Dendritic cell treated with granulocyte-macrophage colony-stimulating factor and Interleukin-4, amounts not matched to agents 40 ng/mL and 50 ng/mL, for 4 days (primary cell): Measurements from ENCODE around the gene MUC5B.
"Not testable (repeated sequence)": the region's sequence is repeated elsewhere in the genome, so short reads cannot be mapped to it uniquely, and the experiment has no call there.

ENCODE experiments used
- H3K27ac Mint-ChIP-seq: one replicate; pipeline ENCODE4 v1.8.0; 2022; ENCODE audit warnings: mild to moderate bottlenecking, mixed read lengths
- H3K27me3 Mint-ChIP-seq: one replicate; pipeline ENCODE4 v1.8.0; 2022; ENCODE audit warnings: mild to moderate bottlenecking, mixed read lengths
- H3K36me3 Mint-ChIP-seq: one replicate; pipeline ENCODE4 v1.8.0; 2022; ENCODE audit warnings: low read depth, mixed read lengths
- H3K4me1 Mint-ChIP-seq: one replicate; pipeline ENCODE4 v1.8.0; 2022; ENCODE audit warnings: low read depth, mixed read lengths
- H3K4me3 Mint-ChIP-seq: one replicate; pipeline ENCODE4 v1.8.0; 2022; ENCODE audit warnings: mild to moderate bottlenecking, moderate library complexity, mixed read lengths
- H3K9me3 Mint-ChIP-seq: one replicate; pipeline ENCODE4 v1.8.0; 2022; ENCODE audit warnings: mixed read lengths
- intact Hi-C: fragments of 100-400 bp; cut with micrococcal nuclease; formaldehyde crosslinking; loops from one replicate; pipeline ENCODE4 v1.15.0; 2022

MUC5B gene

GRCh38 chr11:1235306-1235900, 12.5 kb downstream of the MUC5B start:
- intact Hi-C loops, result no loop called here

GRCh38 chr11:1235901-1236315, 13.0 kb downstream of the MUC5B start:
- intact Hi-C loops, result no loop called here
- no peaks in the 10 kb centered on the region for H3K9me3 Mint-ChIP-seq
- no peaks in the 10 kb centered on the region for H3K27me3 Mint-ChIP-seq
- no peak overlapping the region for H3K27ac Mint-ChIP-seq
- H3K4me1 Mint-ChIP-seq, result no peaks in the 10 kb centered on the region
- H3K4me3 Mint-ChIP-seq, result no peak overlapping the region
- no peaks in the 10 kb centered on the region for H3K36me3 Mint-ChIP-seq

More at GRCh38 chr11:1235306-1235900, 12.5 kb downstream of the MUC5B start:
- no peak overlapping the region for H3K4me3 Mint-ChIP-seq
- H3K9me3 Mint-ChIP-seq, result no peaks in the 10 kb centered on the region
- H3K27me3 Mint-ChIP-seq, result no peaks in the 10 kb centered on the region
- H3K27ac Mint-ChIP-seq, result no peak overlapping the region
- no peaks in the 10 kb centered on the region for H3K4me1 Mint-ChIP-seq
- no peaks in the 10 kb centered on the region for H3K36me3 Mint-ChIP-seq

GRCh38 chr11:1236316-1237127, 13.7 kb downstream of the MUC5B start:
- no peak overlapping the region for H3K27ac Mint-ChIP-seq
- no peaks in the 10 kb centered on the region for H3K36me3 Mint-ChIP-seq
- H3K4me1 Mint-ChIP-seq, result no peaks in the 10 kb centered on the region
- intact Hi-C loops, result no loop called here
- no peaks in the 10 kb centered on the region for H3K27me3 Mint-ChIP-seq
- H3K4me3 Mint-ChIP-seq, result no peak overlapping the region
- peaks cover 2% of the 10 kb centered on the region for H3K9me3 Mint-ChIP-seq

- Mint-ChIP-seq H3K4me3 (no peak overlapping the region), H3K36me3 (no peaks in the 10 kb centered on the region), H3K27ac (no peak overlapping the region), H3K27me3 (no peaks in the 10 kb centered on the region), H3K9me3 (peaks cover 8% of the 10 kb centered on the region), H3K4me1 (no peaks in the 10 kb centered on the region)
- intact Hi-C loops, result no loop called here
Measured at GRCh38 chr11:1237128-1237580, 14.3 kb downstream of the MUC5B start.

GRCh38 chr11:1237851-1238250, 15.0 kb downstream of the MUC5B start:
- no peak overlapping the region for H3K4me3 Mint-ChIP-seq
- no peaks in the 10 kb centered on the region for H3K27me3 Mint-ChIP-seq
- intact Hi-C loops, result no loop called here
- no peaks in the 10 kb centered on the region for H3K4me1 Mint-ChIP-seq
- H3K9me3 Mint-ChIP-seq, result peaks cover 15% of the 10 kb centered on the region
- no peak overlapping the region for H3K27ac Mint-ChIP-seq
- no peaks in the 10 kb centered on the region for H3K36me3 Mint-ChIP-seq

GRCh38 chr11:1238767-1239595, 16.1 kb downstream of the MUC5B start:
- no peaks in the 10 kb centered on the region for H3K4me1 Mint-ChIP-seq
- no peaks in the 10 kb centered on the region for H3K36me3 Mint-ChIP-seq
- H3K27me3 Mint-ChIP-seq, result no peaks in the 10 kb centered on the region
- intact Hi-C loops, result no loop called here
- no peak overlapping the region for H3K27ac Mint-ChIP-seq
- H3K9me3 Mint-ChIP-seq, result peaks cover 19% of the 10 kb centered on the region
- no peak overlapping the region for H3K4me3 Mint-ChIP-seq

- Mint-ChIP-seq H3K9me3 (peaks cover 19% of the 10 kb centered on the region), H3K27me3 (no peaks in the 10 kb centered on the region), H3K36me3 (no peaks in the 10 kb centered on the region), H3K27ac (no peak overlapping the region), H3K4me3 (no peak overlapping the region), H3K4me1 (no peaks in the 10 kb centered on the region)
- intact Hi-C loops, result no loop called here
Measured at GRCh38 chr11:1239596-1240205, 16.8 kb downstream of the MUC5B start.

GRCh38 chr11:1240771-1241170, 17.9 kb downstream of the MUC5B start:
- no peak overlapping the region for H3K27ac Mint-ChIP-seq
- no peak overlapping the region for H3K4me3 Mint-ChIP-seq
- no peaks in the 10 kb centered on the region for H3K36me3 Mint-ChIP-seq
- intact Hi-C loops, result no loop called here
- no peaks in the 10 kb centered on the region for H3K4me1 Mint-ChIP-seq
- no peaks in the 10 kb centered on the region for H3K27me3 Mint-ChIP-seq
- H3K9me3 Mint-ChIP-seq, result peaks cover 22% of the 10 kb centered on the region

- intact Hi-C loops, result no loop called here
- no peak overlapping the region for H3K27ac Mint-ChIP-seq
- H3K9me3 Mint-ChIP-seq, result peaks cover 32% of the 10 kb centered on the region
- no peaks in the 10 kb centered on the region for H3K36me3 Mint-ChIP-seq
- no peaks in the 10 kb centered on the region for H3K4me1 Mint-ChIP-seq
- no peak overlapping the region for H3K4me3 Mint-ChIP-seq
- H3K27me3 Mint-ChIP-seq, result no peaks in the 10 kb centered on the region
Measured at GRCh38 chr11:1241706-1242105, 18.8 kb downstream of the MUC5B start.

- Mint-ChIP-seq H3K9me3 (peaks cover 37% of the 10 kb centered on the region), H3K4me3 (no peak overlapping the region), H3K27me3 (no peaks in the 10 kb centered on the region), H3K27ac (no peak overlapping the region), H3K4me1 (no peaks in the 10 kb centered on the region), H3K36me3 (no peaks in the 10 kb centered on the region)
- intact Hi-C loops, result no loop called here
Measured at GRCh38 chr11:1242289-1242688, 19.4 kb downstream of the MUC5B start.

GRCh38 chr11:1242751-1243150, 19.9 kb downstream of the MUC5B start:
- H3K9me3 Mint-ChIP-seq, result peaks cover 39% of the 10 kb centered on the region
- H3K27me3 Mint-ChIP-seq, intact Hi-C loops, H3K36me3 Mint-ChIP-seq, H3K27ac Mint-ChIP-seq, H3K4me1 Mint-ChIP-seq, H3K4me3 Mint-ChIP-seq: not testable (repeated sequence)

GRCh38 chr11:1243521-1243920, 20.7 kb downstream of the MUC5B start:
- H3K4me3 Mint-ChIP-seq, intact Hi-C loops, H3K27me3 Mint-ChIP-seq, H3K4me1 Mint-ChIP-seq, H3K27ac Mint-ChIP-seq, H3K36me3 Mint-ChIP-seq: not testable (repeated sequence)
- H3K9me3 Mint-ChIP-seq, result peaks cover 45% of the 10 kb centered on the region

GRCh38 chr11:1244557-1244956, 21.7 kb downstream of the MUC5B start:
- H3K4me1 Mint-ChIP-seq, H3K36me3 Mint-ChIP-seq, H3K27me3 Mint-ChIP-seq, intact Hi-C loops, H3K27ac Mint-ChIP-seq, H3K4me3 Mint-ChIP-seq: not testable (repeated sequence)
- H3K9me3 Mint-ChIP-seq, result peaks cover 50% of the 10 kb centered on the region

- H3K27me3 Mint-ChIP-seq, H3K4me3 Mint-ChIP-seq, H3K27ac Mint-ChIP-seq, H3K36me3 Mint-ChIP-seq, H3K4me1 Mint-ChIP-seq, intact Hi-C loops: not testable (repeated sequence)
- H3K9me3 Mint-ChIP-seq, result peaks cover 61% of the 10 kb centered on the region
Measured at GRCh38 chr11:1245717-1246116, 22.9 kb downstream of the MUC5B start.
